Endometrial microvascular endothelial cells (primary cell): Measurements from ENCODE around the gene UBALD2. TPM values are rescaled to one million over a fixed set of nuclear protein-coding genes. Genes with fewer than 3 reads are reported as not detected.
"Not testable (repeated sequence)": the region's sequence is repeated elsewhere in the genome, so short reads cannot be mapped to it uniquely, and the experiment has no call there.

Experiments used
- in situ Hi-C: cut with HindIII; loops from 2 replicates; pipeline ENCODE4 v1.10.0; 2017; ENCODE audit warnings: low sequenced_read_pairs, low pct_unique_long_range_greater_than_20kb; ENCODE audit errors: inconsistent ontology term
- total RNA-seq: library from RNA; depleted of rRNA; stranded (reverse); fragments of >200 nt; gene quantifications from one replicate; pipeline ENCODE4 v1.2.3, GENCODE V29; 2015; ENCODE audit errors: inconsistent ontology term

UBALD2 gene
- total RNA-seq: 7.1 TPM

DNA sequence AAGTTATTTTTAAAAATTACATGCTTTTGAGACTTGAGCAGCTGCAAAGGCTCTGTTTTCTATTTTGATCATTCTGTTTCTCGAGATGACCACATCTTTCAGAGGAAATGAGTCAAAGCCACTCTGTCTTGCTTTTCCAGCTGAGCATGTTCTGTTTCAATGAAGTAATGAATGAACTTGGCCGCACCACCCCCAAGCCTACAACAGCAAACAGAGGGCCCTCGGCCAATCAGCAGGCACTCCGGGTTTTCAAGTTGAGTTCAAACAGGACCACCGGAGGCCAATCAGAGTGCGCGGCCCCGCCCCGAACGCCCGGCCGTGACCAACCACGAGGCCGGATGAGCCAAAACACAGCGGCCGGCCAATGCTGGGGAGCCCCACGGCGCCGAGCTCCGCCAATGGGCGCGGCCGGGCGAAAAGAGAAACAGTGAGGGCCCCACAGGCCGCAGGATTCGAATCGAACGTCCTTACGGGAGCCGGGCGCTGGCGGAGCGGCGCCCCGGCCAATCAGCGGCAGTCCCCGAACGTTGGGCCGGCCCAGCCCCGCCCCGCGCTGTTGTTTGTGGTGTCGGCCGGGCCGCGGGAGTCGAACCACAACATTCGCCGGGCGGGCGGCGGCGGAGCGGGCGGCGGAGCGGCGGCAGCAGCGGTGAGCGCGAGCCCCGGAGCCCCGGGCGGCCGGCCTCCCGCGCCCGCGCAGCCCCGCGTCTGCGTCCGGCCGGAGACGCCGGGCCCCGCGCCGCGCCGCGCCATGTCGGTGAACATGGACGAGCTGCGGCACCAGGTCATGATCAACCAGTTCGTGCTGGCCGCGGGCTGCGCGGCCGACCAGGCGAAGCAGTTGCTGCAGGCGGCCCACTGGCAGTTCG lies at the start of gene UBALD2:
TSS of gene UBALD2 (plus strand) at position 594 of the 869 bp plus-strand sequence. CDS start at position 752, 158 bp downstream.
- in situ Hi-C loops: no loop called here

DNA sequence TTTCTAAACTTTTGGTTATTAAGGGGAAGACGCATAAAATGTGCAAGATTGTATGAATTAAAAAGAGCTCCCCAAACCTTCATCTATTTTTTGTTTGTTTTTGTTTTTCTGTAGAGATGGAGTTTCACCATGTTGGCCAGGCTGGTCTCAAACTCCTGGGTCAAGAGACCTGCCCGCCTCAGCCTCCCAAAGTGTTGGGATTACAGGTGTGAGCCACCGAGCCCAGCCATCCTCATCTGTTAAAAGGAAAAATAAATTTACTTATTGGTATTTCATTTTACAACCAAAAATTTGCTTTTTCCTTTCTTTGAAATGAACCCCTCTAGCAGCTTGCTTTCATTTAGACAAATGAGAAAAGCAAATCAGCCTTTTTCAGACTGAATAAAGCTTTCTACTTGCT lies 48.1 kb upstream of the UBALD2 start:
- in situ Hi-C loops: no loop called here

DNA sequence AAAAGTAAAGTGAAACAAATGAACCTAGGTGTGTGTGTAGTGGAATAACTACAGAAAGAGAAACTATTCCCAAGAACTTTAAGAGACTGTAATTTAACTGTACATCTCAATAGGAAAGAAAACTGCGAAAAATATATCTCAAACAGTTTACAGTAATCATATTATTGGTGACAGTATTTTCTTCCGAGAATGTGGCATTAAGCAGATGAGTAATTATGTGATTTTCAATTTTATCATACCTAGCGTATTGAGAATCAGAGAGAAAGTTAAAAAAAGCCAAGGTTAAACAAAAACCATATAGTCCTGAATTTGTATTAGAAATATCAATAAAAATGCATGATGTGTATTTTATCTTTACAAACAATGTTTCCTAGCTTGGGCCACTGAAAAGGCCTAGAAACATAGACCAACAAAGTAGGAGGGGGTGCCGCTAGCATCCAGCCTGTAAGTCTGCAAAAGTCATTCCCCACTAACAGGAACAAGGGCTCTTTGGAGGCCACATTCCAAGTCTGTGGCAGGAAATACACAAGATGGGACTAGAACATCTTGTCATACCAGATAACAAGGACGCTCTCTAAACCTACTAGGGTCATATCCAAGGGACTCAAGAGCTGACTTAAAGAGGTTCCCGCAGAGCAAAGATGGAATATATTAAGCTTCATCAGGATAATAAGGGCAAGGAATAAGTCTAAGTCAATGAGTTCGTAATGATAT lies 45.3 kb upstream of the UBALD2 start:
- in situ Hi-C loops: no loop called here

DNA sequence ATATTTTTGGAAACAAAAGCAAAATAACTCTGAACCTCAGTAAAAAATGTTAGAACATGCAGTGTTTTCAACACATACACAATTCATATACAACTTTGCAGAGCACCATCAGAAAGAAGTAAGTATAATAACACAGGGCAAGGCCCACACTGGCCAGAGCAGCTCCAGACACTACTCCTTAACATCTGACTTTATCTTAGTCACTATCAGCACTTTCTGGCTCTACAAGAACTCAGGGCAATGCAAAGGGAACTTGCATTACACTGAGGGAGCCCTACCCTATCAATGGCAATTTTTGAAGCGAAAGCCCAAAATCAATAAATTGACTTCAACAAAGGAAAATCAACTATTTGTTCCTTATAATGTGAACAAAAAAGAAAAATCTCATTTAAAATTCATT lies 41.3 kb upstream of the UBALD2 start:
- in situ Hi-C loops: no loop called here

DNA sequence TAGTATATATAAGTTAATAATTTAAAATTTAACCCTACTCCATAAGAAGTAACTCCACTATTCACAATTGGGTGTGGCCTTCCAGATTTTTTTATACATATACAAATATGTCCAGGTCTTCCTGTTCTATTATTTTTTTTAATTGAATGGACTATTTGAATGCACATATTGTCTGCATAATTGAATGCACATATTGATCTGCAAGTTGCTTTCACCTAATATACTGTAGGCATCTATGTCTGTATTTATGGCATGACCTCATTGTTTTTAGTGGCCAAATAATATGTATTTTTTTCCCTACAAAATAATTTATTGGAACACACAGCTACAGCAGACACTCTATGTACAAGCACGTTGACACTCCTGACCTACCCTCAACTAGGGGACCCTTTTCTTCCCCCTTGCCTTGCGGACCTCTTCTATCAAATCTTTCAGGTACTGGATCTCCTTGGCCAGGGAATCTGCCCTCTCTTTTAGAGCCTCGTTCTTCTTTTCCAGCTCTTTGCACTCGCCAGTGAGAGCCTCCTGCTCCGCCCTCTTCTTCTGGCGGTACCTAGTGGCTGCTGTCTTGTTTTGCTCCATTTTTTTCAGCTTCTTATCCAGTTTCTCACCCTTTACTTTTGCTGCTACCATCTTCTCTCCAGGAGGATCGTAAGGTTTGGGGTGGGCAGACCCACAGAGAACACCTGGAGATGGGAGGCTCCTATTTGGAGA lies 39.6 kb upstream of the UBALD2 start:
- in situ Hi-C loops: not testable (repeated sequence)

DNA sequence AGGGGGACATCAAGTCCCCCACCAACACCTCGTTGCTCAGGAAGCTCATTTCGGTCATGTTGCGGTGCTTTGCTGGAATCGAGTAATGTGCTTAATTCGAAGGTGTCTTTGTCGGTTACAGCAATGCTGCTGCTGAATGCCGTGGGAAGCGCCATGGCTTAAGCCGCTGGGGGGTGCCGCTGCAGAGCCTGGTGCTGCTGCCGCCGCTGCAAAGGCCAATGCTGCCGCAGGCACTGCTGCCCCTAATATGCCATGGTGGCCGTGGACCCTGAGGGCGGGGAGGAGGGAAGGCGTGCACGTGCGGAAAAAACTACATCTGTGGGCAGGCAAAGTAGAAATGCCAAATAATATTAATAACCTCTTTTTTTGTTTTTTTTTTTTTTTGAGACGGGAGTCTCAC lies 38.4 kb upstream of the UBALD2 start:
- in situ Hi-C loops: not testable (repeated sequence)

DNA sequence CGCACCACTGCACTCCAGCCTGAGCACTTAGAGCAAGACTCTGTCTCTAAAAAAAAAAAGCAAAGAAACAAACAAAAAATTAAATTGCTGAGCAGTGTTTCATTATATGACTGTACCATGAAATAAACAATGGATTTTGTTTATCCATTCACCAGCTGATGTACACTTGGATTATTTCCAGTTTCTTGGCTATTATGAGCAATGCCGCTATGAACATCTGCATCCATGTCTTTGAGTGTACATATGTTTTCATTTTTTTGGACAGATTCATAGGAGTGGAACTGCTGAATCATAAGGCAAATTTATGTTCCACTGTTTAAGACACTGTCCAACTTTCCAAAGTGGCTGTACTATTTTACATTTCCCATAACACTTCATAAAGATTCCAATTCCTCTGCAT lies 32.8 kb upstream of the UBALD2 start:
- in situ Hi-C loops: no loop called here

DNA sequence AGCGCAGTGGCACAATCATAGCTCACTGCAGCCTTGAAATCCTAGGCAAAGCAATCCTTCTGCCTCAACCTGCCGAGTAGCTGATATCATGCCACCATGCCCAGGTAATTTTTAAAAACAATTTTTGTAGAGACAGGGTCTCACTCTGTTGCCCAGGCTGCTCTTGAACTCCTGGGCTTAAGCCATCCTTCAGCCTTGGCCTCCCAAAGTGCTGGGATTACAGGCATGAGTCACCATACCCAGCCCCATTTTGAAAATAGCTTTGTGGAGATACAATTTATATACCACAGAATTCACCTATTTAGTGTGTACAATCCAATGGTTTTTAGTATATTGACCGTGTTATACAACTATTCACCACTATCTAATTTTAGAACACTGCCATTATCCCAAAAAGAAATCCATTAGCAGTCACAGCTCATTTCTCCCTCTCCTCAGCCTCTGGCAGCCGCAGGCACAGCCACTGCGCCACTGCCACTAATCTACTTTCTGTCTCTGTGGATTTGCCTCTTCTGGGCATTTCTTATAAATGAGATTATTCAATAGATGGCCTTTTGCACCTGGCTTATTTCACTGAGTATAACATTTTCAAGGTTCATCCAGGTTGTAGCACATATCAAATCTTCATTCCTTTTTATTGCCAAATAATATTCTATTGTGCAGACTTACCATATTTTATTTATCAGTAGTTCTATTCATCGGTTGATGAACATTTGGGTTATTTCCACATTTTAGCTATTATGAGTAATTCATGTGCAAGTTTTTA lies 31.4 kb upstream of the UBALD2 start:
- in situ Hi-C loops: no loop called here

DNA sequence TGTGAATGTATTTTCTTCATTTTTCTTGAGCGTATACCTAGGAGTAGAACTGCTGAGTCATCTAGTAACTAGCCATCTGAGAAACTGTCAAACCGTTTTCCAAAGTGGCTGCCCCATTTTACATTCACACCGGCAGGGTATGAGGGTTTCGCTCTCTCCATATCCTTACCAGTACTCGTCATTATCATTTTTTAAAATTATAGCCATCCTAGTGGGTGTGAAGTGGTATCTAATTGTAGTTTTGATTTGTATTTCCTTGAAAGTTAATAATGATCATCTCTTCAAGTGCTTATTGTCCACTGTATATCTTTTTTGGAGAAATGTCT lies 30.8 kb upstream of the UBALD2 start:
- in situ Hi-C loops: no loop called here

DNA sequence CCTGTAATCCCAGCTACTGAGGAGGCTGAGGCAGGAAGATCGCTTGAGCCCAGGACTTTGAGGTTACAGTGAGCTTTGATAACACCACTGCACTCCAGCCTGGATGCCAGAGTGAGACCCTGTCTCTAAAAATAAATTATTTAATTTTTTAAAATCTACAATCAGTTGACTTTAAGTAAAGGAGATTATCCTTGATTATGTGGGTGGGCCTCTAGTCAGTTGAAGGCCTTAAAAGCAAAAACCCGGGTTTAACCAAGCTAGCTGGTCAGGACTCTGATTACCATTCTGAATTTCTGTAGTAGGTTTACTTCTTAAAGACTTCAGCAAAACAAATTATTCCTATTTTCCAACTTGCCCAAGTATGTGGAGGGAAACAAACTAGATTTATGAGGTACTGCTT lies 29.3 kb upstream of the UBALD2 start:
- in situ Hi-C loops: no loop called here

DNA sequence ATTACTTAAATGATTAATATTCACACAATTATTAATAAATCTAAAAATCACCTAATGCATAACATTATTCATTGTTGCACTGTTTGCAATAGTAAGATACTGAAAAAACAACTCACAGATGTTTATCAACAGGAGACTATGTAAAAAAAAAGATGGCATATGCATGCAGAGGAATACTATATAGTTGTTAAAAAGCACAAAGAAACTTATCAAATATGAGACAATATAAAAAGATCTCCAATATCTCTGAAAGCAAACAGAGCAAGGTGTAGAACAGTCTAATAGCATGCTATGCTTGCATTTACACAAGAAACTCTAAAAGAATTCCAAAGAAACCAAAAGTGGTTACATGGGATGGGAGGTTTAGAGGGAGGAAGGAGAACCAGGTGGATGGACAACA lies 28.5 kb upstream of the UBALD2 start:
- in situ Hi-C loops: no loop called here

DNA sequence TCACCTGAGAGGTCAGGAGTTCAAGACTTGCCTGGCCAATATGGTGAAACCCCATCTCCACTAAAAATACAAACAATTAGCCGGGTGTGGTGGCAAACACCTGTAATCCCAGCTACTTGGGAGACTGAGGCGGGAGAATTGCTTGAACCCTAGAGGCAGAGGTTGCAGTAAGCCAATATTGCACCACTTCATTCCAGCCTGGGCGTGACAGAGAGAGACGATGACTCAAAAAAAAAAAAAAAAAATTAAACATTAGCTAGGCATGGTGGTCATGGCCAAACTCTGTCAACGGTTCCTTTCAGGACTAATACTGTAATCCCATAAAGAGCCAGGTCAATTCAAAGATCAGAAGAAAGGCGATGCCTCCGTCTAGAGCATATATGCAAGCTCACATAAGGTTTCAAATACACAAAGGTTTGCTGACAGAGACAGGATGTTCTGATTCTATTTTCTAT lies 27.3 kb upstream of the UBALD2 start:
- in situ Hi-C loops: no loop called here

DNA sequence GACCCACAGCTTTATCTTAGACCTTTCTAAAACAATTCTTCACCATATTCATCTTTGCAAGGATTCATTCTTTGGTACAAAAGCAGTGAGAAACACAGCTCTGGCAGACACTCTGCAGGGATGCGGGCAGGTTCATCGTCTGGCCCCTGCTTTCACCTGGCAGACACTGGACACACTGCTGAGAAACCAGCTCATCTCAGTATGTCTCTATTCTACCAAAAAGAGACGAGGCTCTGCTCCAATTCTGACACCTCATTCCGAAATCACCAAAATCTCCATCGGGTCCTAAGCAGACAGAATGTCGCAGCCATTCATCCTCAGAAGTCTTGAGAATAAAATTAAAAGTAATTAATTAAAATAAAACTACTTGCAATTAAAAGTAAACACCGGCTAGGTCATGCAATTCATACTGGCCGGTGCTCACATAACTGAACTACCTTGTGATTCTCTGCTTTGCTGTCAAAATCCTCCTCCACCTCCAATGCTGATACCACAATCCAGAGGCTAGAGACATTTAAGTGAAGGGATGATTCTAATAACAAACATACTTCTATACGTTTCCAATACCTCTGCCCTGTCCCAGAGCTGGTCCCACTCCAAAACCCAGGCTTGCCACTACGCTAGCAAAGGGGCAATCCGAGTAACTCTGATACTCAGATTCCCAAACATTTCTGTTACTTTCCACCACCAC lies 26.2 kb upstream of the UBALD2 start:
- in situ Hi-C loops: no loop called here

DNA sequence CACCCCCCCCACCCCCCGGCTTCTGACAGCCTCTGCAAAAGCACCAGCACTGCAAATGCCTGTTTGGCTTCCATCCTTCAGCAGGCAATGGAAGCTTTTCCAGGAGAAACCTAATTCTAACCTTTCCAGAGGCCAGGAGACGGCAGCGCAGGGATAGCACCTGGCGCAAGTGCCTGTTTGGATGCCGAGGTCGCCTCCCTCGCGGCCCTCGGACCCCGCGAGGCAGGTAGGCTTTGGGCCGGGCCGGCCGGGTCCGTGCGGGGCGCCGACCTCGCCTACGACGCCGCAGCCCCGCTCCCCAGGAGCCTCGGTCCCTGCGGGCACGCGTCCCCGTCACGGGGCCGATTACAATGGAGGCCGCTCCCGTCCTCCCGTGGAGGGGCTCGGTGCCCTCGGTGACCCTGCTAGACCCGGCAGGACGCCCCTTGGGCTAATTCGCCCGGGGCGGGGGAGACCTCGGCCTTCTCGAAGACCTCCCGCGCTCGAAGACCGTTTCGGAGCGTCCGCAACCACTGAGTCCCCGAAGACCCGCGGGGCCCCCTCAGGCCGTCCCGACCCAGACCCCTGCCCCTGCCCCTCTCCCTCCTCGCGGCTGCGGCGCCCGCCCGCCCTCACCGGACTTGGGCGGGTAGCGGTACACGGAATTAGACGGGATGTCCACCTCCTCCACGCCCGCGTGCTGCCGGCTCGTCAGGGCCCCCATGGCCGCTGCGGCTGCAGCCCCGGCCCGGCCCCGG lies 25.4 kb upstream of the UBALD2 start:
- in situ Hi-C loops: no loop called here

DNA sequence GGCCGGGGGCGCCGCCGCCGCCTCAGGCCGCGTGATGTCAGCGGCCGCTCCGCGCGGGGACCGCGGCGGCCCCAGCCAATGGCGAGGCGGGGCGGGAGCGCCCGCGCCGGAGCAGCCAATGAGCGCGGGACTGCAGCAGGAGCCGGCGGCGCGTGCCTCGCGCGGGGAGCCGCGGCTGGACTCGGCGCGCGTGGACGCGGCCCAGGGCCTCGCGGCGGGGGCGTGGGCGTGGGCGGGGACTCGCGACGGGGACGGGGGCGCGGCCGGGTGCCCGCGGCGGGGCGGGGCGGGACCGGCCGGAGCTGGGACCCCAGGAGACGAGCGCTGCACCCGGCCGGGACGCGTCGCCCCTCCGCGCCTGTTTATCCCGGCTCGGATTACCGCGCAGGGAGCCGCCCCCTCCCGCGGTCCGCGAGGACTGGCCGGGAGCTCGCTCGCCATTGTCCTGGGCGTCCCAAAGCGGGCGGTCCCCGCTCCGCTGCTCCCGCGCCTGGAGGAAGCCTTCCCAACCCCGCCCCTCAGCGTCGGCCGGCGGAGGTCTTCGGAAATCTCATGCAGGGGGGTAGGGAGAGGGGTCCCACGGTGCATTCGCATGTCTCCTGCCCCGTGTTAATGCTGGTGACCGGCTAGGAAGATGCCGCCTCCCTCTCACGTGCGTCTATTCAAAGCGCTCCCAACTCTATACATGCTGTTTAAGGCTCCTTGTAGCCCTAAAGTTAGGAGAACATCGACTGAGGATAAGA lies 24.5 kb upstream of the UBALD2 start, which contains the start of gene RNF157:
TSS of gene RNF157 (minus strand) at position 33 of the 743 bp plus-strand sequence. CDS start 253 bp downstream, outside the sequence.
- in situ Hi-C loops: no loop called here

DNA sequence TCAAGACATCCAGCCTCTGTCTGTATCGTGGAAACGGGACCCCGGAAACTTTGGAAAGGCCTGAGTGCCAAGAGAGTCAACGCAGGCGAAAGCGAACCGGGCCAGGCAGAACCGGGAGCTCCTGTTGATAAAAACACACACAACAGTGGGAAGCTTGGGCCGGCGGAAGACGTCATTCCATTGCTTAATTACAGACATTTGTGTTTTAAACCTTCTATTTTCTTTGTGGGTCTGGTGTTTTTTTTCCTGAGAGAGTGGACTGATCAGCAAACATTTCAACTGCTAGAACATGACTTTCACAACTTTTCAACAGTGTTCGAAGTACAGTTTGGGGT lies 24.0 kb upstream of the UBALD2 start:
- in situ Hi-C loops: no loop called here

DNA sequence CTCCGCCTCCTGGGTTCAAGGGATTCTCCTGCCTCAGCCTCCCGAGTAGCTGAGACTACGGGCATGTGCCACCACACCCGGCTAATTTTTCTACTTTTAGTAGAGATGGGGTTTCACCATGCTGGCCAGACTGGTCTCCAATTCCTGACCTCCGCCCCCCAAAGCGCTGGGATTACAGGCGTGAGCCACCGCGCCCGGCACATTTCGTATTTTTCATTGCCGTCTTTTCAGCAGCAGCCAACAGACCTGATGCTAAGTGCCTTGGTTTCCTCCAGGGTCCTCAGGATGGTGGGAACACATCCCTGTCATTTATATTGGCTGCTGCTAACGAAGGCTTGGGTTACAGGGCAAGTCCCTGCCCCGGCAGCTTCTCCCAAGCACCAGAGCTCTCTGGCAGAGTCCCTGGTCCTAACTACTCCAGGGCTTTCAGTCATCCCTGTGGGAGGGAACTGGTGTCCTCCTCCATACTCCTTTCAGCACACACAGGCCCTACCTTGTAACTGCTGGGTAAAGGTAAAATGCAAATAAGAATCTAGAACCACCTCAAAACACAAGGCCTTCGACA lies 23.4 kb upstream of the UBALD2 start:
- in situ Hi-C loops: no loop called here
